Cortex of kidney (tissue), 1 donor: Measurements from ENCODE around the gene SLC10A6.
"Not testable (repeated sequence)": the region's sequence is repeated elsewhere in the genome, so short reads cannot be mapped to it uniquely, and the experiment has no call there.

Experiments used
- DNase-seq: peaks from one replicate; lab custom pipeline; 2025; lab: John Stamatoyannopoulos, UW

SLC10A6 gene, protein sequence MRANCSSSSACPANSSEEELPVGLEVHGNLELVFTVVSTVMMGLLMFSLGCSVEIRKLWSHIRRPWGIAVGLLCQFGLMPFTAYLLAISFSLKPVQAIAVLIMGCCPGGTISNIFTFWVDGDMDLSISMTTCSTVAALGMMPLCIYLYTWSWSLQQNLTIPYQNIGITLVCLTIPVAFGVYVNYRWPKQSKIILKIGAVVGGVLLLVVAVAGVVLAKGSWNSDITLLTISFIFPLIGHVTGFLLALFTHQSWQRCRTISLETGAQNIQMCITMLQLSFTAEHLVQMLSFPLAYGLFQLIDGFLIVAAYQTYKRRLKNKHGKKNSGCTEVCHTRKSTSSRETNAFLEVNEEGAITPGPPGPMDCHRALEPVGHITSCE

DNA sequence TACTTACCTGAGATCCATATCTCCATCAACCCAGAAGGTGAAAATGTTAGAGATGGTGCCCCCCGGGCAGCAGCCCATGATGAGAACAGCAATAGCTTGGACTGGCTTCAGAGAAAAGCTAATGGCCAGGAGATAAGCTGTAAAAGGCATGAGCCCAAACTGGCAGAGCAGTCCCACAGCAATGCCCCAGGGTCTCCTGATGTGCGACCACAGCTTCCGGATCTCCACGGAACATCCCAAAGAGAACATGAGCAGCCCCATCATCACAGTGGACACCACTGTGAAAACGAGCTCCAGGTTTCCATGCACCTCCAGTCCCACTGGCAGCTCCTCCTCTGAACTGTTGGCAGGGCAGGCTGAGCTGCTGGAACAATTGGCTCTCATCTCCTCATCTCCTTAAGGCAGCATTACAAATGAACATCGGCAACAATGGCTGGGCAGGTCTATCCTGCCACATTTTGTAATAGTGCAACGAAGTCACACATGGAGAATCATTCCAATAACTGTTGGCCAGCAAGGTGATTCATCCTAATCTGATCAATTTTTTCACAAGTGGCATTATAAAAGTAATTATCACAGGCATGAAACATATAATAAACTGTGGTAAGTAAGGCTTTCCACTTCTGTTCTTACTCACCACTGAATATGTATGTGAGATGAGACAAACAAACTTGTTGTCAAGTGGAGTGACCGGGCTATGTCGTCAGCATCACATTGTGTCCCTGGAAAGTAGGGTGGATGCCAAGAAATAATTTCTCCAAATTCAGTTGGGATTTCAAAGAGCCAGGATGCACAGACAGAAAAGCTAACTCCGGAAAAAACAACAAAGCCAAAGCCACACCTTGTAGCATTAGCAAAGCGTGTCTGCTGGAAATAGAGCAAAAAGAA lies at the start of gene SLC10A6:
TSS of gene SLC10A6 (minus strand) at position 653 of the 888 bp plus-strand sequence. CDS start at position 384, 269 bp downstream.
- no peak for DNase-seq

DNA sequence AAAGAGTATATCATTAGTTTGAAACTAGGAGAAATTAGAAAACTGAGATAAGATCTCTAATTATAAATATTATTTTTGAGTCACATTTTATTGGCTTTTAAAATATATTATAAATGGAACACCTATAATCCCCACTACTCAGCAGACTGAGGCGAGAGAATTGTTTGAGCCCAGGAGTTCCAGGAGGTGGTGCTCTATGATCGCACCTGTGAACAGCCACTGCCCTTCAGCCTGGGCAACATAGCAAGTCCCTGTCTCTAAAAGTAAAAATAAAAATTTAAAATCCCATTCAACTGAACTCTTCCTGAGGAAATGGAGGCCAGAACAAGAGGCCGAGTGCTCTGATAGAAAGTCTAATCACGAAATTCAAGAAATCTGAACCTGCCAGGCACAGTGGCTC lies 49.4 kb upstream of the SLC10A6 start:
- DNase-seq: no peak

DNA sequence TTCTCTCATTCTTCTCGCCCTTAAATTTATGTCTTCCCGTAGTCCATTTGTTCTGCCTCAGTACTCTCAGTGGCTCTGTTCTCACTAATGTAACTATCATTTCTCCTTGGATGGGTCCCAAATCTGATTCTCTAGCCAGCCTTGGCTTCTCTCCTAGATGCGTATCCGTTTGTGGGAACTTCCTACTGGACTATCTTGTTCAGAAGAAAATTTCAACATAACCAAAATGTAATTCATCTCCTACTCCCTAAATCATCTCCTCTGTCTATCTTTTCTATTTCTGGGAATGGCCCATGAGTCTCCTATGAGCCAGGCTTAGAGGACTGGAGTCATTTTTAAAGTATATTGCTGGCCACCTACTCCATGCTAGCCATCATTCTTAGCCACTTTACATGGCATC lies 47.4 kb upstream of the SLC10A6 start:
- DNase-seq: no peak

GRCh38 chr4:86895692-86896488 lies 46.7 kb upstream of the SLC10A6 start:
- DNase-seq: no peak

DNA sequence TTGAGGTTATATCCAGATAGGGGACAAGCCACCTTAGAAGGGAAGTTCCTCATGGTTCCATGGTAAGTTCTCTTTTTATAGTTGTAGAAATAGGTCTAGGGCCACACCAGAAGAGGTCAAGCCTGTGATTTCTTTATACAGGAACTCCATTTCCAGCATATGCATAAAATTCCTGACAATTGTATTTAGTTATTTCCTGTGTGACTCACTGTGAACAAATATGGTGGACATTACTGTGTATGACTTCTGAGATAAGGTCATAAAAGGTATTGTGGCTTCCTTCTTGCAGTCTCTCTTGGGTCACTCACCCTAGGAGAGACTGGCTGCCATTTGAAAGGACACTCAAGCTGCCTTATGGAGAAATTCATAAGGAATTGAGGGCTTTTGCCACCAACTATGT lies 45.3 kb upstream of the SLC10A6 start:
- DNase-seq: no peak

DNA sequence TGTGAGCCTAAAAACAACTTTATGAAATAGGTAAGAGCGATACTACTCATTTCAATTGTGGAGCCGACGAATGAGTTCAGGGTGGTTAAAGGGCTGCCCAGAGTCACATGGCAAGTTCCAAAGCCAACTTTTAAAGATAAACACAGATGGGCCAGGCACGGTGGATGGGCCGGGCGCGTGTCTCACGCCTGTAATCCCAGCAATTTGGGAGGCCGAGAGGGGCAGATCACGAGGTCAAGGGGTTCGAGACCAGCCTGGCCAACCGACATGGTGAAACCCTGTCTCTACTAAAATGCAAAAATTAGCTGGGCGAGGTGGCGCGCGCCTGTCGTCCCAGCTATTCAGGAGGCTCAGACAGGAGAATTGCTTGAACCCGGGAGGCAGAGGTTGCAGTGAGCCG lies 44.0 kb upstream of the SLC10A6 start:
- no peak for DNase-seq

DNA sequence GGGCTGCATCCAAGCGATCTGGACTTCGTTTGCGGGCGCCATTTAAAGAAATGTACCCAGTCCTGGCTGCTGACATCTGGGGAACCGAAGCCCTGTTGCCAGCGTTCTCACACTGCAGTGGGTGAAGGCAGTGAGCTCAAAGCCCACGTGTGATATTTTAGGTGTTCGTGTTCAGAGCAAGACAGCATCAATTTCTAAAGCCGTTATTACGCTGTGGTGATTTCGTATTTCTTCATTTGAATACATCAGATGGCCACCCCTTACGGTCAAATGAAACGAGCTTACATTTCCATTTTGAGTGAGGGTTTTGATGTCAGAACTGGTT lies 43.4 kb upstream of the SLC10A6 start:
- DNase-seq: no peak

DNA sequence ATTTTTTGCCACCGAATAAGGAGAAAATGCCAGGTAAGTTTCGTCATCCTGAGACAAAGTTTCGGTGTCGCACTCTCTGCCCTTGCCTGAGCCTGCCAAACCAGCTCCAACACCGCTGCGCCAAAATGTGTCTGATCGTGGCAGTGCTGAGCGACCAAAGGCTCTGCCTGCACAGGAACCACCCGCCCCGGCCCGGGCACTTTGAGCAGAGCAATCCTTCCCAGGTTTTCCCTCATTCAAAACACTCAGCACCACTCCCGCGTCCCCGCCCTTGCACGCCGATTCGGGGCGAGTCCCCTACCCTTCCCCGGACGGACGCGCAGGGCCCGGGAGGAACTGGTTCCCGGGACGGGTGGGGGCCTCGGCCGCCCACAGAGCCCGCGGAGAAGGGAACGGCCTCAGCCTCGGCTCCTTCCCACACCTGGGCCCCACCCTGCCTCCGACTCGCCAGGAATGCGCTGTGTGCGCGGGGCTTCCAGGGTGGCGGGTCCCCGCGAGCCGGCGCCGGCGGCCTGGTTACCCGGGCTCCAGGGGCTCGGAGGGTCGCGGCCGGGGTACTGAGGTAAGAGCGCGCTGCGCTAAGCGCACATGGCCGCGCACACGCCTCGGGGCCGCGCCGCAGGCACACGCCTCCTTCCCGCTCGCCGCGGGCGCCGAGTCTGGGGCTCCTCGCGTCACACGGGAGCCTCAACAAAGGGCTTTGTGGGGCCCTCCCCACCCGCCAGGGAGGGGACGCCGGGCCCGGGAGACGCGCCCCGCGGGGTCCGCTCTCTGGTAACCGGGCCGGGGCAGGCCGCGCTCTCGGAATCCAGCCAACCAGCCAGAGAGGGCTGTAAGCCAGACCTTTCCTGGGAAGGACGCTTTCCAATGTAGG lies 42.8 kb upstream of the SLC10A6 start, which contains the start of gene C4orf36:
TSS of gene C4orf36 (minus strand) at position 661 of the 874 bp plus-strand sequence. CDS start 902 bp downstream, outside the sequence.
- peak; percentile 48 for DNase-seq

GRCh38 chr4:86890790-86891189 lies 41.6 kb upstream of the SLC10A6 start:
- DNase-seq: no peak

GRCh38 chr4:86879641-86880040 lies 30.5 kb upstream of the SLC10A6 start:
- no peak for DNase-seq

DNA sequence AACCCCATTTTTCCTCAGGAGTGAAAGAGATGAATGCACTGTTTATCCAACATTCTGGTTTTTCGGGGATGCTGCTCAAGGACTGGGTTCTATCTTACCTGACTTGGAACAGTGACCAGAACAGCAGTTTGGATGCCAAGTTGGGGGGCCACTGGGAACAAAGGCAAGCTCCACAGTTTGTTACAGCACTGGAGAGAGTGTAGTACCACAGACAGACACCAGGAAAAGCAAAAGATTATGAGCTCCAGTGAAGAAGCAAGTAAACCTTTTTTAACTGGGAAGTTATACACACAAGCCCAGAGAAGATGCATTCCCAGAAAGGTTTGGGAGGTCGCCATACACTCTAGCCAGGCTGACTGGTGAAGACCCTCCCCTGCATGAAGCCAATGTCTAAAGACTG lies 29.5 kb upstream of the SLC10A6 start:
- DNase-seq: no peak

GRCh38 chr4:86876894-86877685 lies 27.9 kb upstream of the SLC10A6 start:
- DNase-seq: no peak

DNA sequence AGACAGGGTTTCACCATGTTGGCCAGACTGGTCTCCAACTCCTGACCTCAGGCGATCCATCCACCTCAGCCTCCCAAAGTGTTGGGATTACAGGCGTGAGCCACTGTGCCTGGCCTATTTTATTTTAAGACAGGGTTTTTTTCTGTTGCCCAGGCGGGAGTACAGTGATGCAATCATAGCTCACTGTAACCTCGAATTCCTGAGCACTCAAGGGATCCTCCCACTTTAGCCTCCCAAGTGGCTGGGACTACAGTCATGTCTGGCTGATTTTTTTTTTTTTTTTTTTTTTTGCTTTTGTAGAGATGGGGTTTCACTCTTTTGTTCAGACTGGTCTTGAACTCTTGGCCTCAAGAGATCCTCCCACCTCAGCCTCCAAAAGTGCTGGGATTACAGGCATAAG lies 26.3 kb upstream of the SLC10A6 start:
- not testable (repeated sequence) for DNase-seq

DNA sequence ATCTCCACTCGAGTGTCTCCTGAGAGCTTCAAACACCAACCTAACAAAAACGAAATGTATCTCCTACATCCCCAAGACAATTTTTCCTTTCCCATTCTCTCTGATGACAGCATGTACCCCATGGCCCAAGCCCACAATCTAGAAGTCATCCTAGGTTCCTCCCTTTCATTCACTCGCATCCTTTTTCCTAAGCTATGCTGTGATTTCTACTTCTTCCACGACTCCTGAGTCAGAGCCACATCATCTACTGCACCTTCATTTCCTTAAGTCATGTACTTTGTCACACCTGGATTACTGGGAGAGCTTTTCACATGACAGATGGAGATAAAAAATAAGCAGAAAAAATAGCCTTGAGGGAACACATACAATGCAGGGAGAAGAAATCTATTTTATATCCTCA lies 23.0 kb upstream of the SLC10A6 start:
- no peak for DNase-seq

DNA sequence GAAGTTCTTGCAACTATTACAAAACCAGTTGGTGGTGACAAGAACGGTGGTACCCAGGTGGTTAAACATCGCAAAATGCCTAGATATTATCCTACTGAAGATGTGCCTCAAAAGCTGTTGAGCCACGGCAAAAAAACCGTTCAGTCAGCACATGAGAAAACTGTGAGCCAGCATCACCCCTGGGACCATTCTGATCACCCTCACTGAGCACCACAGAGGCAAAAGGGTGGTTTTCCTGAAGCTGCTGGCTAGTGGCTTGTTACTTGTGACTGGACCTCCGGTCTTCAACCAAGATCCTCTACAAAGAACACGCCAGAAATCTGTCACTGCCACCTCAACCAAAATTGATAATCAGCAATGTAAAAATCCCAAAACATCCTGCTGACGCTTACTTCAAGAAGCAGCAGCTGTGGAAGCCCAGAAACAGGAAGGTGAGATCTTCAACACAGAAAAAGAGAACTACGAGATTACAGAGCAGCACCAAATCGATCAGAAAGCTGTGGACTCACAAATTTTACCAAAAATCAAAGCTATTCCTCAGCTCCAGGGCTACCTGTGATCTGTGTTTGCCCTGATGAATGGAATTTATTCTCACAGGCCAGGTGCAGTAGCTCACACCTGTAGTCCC lies 21.4 kb upstream of the SLC10A6 start:
- DNase-seq: no peak

DNA sequence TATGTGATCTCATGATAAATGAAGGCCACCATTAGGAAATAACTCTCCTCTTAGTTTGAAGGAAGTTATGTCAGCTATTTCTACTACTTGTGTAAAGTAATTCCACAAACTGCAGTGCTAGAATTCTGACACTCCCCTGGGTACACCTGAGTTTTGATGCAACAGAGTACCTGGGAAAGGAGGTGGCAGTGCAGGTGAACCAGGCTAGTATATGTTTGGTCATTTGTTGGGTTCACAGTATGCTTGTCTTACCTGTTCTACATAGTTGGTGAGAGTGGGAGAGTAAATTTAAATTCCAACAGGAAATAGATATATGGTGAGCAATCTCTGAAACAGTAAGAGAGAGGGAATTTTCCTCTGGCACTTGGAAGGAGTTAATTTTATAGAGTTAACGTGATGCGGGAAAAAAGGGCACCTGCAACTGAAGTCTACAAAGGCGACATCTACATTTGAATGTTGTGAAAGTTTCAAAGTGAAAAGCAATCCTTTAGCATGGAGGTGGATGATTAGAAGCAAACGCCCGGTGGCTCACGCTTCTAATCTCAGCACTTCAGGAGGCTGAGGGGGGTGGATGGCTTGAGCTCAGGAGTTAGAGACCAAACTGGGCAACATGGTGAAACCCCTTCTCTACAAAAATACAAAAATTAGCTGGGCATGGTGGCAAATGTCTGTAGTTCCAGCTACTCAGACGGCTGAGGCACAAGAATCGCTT lies 8.3 kb upstream of the SLC10A6 start:
- DNase-seq: no peak

GRCh38 chr4:86856896-86857295 lies 7.7 kb upstream of the SLC10A6 start:
- no peak for DNase-seq

- DNase-seq: no peak
These were observed 6.4 kb upstream of the SLC10A6 start for GRCh38 chr4:86855572-86855971.

DNA sequence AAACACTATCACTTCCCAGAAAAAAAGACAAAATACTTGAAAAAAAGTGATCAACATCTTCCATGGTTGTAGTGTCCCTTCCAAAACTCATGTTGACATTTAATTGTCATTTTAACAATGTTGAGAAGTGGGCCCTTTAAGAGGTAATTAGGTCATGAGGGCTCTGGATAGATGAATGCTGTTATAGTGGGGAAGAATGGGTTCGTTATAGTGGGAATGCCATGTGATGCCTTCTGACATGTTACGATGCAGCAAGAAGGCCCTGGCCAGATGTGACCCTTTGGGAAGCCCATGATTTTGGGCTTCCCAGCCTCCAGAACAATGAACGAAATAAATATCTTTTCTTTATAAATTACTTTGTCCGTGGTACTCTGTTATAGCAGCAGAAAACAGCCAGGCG lies 4.0 kb upstream of the SLC10A6 start:
- DNase-seq: no peak
